Left lung (tissue), 10 donors: Measurements from ENCODE around the gene GLCE. TPM values are rescaled to one million over a fixed set of nuclear protein-coding genes. Genes with fewer than 3 reads are reported as not detected.

Experiments
- ATAC-seq: fragments of 200-7000 bp; cut with Tn5 transposase; one replicate; pipeline ENCODE4 v1.9.1; 2020; ENCODE audit warnings: moderate library complexity
- DNase-seq, 4 donors: peaks; one replicate each; pipeline ENCODE4 v3.0.0-alpha.2; 2013 to 2020
- H3K27ac ChIP-seq, 2 donors: fragments of 200-600 bp; sonication (generic) in 1 of 2; one replicate each; pipeline versions ENCODE4 v1.5.0 to v1.8.0; 2020 to 2021
- H3K27me3 ChIP-seq, 2 donors: fragments of 200-600 bp; sonication (generic) in 1 of 2; one replicate each; pipeline versions ENCODE4 v1.5.0 to v1.8.0; 2020 to 2021
- H3K36me3 ChIP-seq, 2 donors: fragments of 200-600 bp; sonication (generic) in 1 of 2; one replicate each; pipeline versions ENCODE4 v1.5.0 to v1.8.0; 2020 to 2021
- H3K4me1 ChIP-seq, 2 donors: fragments of 200-600 bp; one replicate each; pipeline ENCODE4 v1.8.0; 2021
- H3K4me3 ChIP-seq, 2 donors: fragments of 200-600 bp; sonication (generic) in 1 of 2; one replicate each; pipeline versions ENCODE4 v1.5.0 to v1.8.0; 2020 to 2021; ENCODE audit warnings: mild to moderate bottlenecking in 1 of 2
- H3K9me3 ChIP-seq, 2 donors: fragments of 200-600 bp; sonication (generic) in 1 of 2; one replicate each; pipeline versions ENCODE4 v1.5.0 to v1.8.0; 2020 to 2021
- CTCF ChIP-seq, 2 donors: fragments of 200-600 bp; sonication (generic) in 1 of 2; IDR thresholded peaks; one replicate each; pipeline versions ENCODE4 v1.5.0 to v1.8.0; 2021; ENCODE audit warnings: antibody characterized with exemption in 2 of 2
- intact Hi-C, 2 donors: fragments of 100-400 bp; cut with DNase I; formaldehyde crosslinking; loops; one replicate each; pipeline versions ENCODE4 v1.11.2 to v1.14.2; 2022
- polyA plus RNA-seq, 6 donors: library from polyadenylated mRNA; unstranded; fragments of 120-200 nt; gene quantifications; one replicate each; pipeline ENCODE4 v1.2.1, GENCODE V29; 2013; ENCODE audit not compliant: insufficient read length in 6 of 6
- total RNA-seq, 2 donors: library from RNA; stranded (reverse); fragmentation: NEBNext Ultra II Directional; extraction: Animal tissue kit (Norgen Biotek cat#: 25700); gene quantifications; one replicate each; pipeline ENCODE4 v1.2.1, GENCODE V29; 2021
- donor health status: DM: no; HTN: yes; CAD: no.
- donor health status: DM: no; HTN: no; CAD: no.

The GLCE gene
- total and polyA plus RNA-seq, 8 donors: 18.2 to 66.6 (median 60.6) TPM

- Histone ChIP-seq H3K4me1 (peaks cover 4 to 21% of the 10 kb centered on the region in 2 donors), H3K27ac (no peak overlapping the region), H3K27me3 (peaks cover 0 to 19% of the 10 kb centered on the region in 2 donors), H3K36me3 (no peaks in the 10 kb centered on the region), H3K4me3 (no peak overlapping the region), H3K9me3 (no peaks in the 10 kb centered on the region)
- no peak for TF ChIP-seq CTCF (IDR thresholded peaks at IDR 0.05)
- intact Hi-C loops: no loop called here
- ATAC-seq (no peak), DNase-seq (no peak)
Observed at GRCh38 chr15:69303337-69304181, 143.1 kb downstream of the GLCE start.

GRCh38 chr15:69304182-69304545, 143.7 kb downstream of the GLCE start:
- no peak for TF ChIP-seq CTCF (IDR thresholded peaks at IDR 0.05)
- Histone ChIP-seq H3K27me3 (peaks cover 0 to 13% of the 10 kb centered on the region in 2 donors), H3K4me3 (no peak overlapping the region), H3K4me1 (peaks cover 3 to 17% of the 10 kb centered on the region in 2 donors), H3K27ac (no peak overlapping the region), H3K9me3 (no peaks in the 10 kb centered on the region), H3K36me3 (no peaks in the 10 kb centered on the region)
- ATAC-seq (no peak), DNase-seq (no peak)
- intact Hi-C loops: no loop called here

- DNase-seq: peak in 1 of 4 donors; percentile 54
- Histone ChIP-seq H3K27me3 (peaks cover 0 to under 1% of the 10 kb centered on the region in 2 donors), H3K36me3 (no peaks in the 10 kb centered on the region), H3K9me3 (no peaks in the 10 kb centered on the region), H3K27ac (no peak overlapping the region), H3K4me3 (no peak overlapping the region), H3K4me1 (peaks cover 0 to 7% of the 10 kb centered on the region in 2 donors)
- intact Hi-C loops: no loop called here
- TF ChIP-seq CTCF (IDR thresholded peaks at IDR 0.05): no peak
- ATAC-seq: peak; percentile 78
Observed at GRCh38 chr15:69305204-69305931, 144.9 kb downstream of the GLCE start.

GRCh38 chr15:69305933-69306568, 145.6 kb downstream of the GLCE start:
- intact Hi-C loops: no loop called here
- Histone ChIP-seq H3K27ac (no peak overlapping the region), H3K4me3 (no peak overlapping the region), H3K36me3 (no peaks in the 10 kb centered on the region), H3K4me1 (peaks cover 0 to 7% of the 10 kb centered on the region in 2 donors), H3K27me3 (no peaks in the 10 kb centered on the region), H3K9me3 (no peaks in the 10 kb centered on the region)
- no peak for TF ChIP-seq CTCF (IDR thresholded peaks at IDR 0.05)
- ATAC-seq (no peak), DNase-seq (no peak)

GRCh38 chr15:69307939-69308338, 147.5 kb downstream of the GLCE start:
- H3K36me3 ChIP-seq: no peaks in the 10 kb centered on the region
- ATAC-seq: no peak
- H3K4me3 ChIP-seq: no peak overlapping the region
- no peaks in the 10 kb centered on the region for H3K27me3 ChIP-seq
- intact Hi-C loops: no loop called here
- TF ChIP-seq CTCF (IDR thresholded peaks at IDR 0.05): no peak
- DNase-seq: no peak
- no peak overlapping the region for H3K27ac ChIP-seq
- no peaks in the 10 kb centered on the region for H3K9me3 ChIP-seq
- peaks cover 0 to 10% of the 10 kb centered on the region in 2 donors for H3K4me1 ChIP-seq
